SK-N-SH (cell line): ENCODE measurements around the gene DENND5B. TPM values are rescaled to one million over a fixed set of nuclear protein-coding genes. Genes with fewer than 3 reads are reported as not detected.

Source experiments
- CTCF ChIA-PET: fragments of 300-600, 350-600 bp; formaldehyde crosslinking; extraction: SDS; loops from one replicate; lab custom pipeline; 2021; lab: Yijun Ruan, JAX
- POLR2A ChIA-PET: fragments of 350-600 bp; sonication (Branson Sonifier 250); formaldehyde crosslinking; extraction: SDS; loops from one replicate; lab custom pipeline; 2020; ENCODE audit warnings: antibody characterized with exemption, inconsistent platforms; lab: Yijun Ruan, JAX
- DNase-seq: peaks from one replicate; pipeline ENCODE4 v3.0.0; 2012
- H2AFZ ChIP-seq: fragments of 200-600 bp; sonication (generic); 2 replicates; pipeline ENCODE4 v1.8.1; 2016; ENCODE audit warnings: antibody characterized with exemption, mild to moderate bottlenecking, low read depth
- H3F3A ChIP-seq: fragments of 200-600 bp; sonication (generic); replicated peaks from 2 replicates; pipeline ENCODE3; 2016; ENCODE audit warnings: antibody characterized with exemption, mild to moderate bottlenecking; ENCODE audit not compliant: insufficient read depth
- H3K27ac ChIP-seq, 2 experiments: fragments of 200-500 bp in 1 of 2; fragments of 200-600 bp in 1 of 2; sonication (Bioruptor generic) in 1 of 2; sonication (generic), shearing (Covaris generic) in 1 of 2; 2 replicates each; pipeline versions ENCODE4 v1.5.1 to v1.6.1; 2014 to 2016; ENCODE audit warnings: low read depth in 2 of 2, inconsistent platforms in 1 of 2, low read length in 1 of 2, mild to moderate bottlenecking in 1 of 2, mixed read lengths in 1 of 2
- H3K27me3 ChIP-seq: fragments of 200-600 bp; sonication (generic), shearing (Covaris generic); 2 replicates; pipeline ENCODE4 v1.6.1; 2016; ENCODE audit warnings: mixed run types; ENCODE audit not compliant: insufficient read depth
- H3K36me3 ChIP-seq, 2 experiments: fragments of 200-500 bp in 1 of 2; fragments of 200-600 bp in 1 of 2; sonication (Bioruptor generic) in 1 of 2; sonication (generic) in 1 of 2; replicated peaks in 1 of 2; 2 replicates each; pipeline versions ENCODE3 to v1.5.1; 2014 to 2016; ENCODE audit warnings: low read length in 1 of 2, mild to moderate bottlenecking in 1 of 2; ENCODE audit not compliant: insufficient read depth in 2 of 2, control insufficient read depth in 1 of 2
- H3K4me1 ChIP-seq, 2 experiments: fragments of 200-500 bp in 1 of 2; fragments of 200-600 bp in 1 of 2; sonication (Bioruptor generic) in 1 of 2; sonication (generic), shearing (Covaris generic) in 1 of 2; 2 replicates each; pipeline versions ENCODE4 v1.5.1 to v1.6.1; 2014 to 2016; ENCODE audit warnings: low read depth in 1 of 2, low read length in 1 of 2, mixed run types in 1 of 2; ENCODE audit not compliant: insufficient read depth in 2 of 2, control insufficient read depth in 1 of 2
- H3K4me2 ChIP-seq: fragments of 200-600 bp; sonication (generic), shearing (Covaris generic); 2 replicates; pipeline ENCODE4 v1.6.1; 2017; ENCODE audit warnings: mixed run types
- H3K4me3 ChIP-seq, 2 experiments: fragments of 200-500 bp in 1 of 2; fragments of 200-600 bp in 1 of 2; sonication (Bioruptor generic) in 1 of 2; sonication (generic), shearing (Covaris generic) in 1 of 2; 2 replicates each; pipeline versions ENCODE4 v1.5.1 to v1.8.1; 2014 to 2016; ENCODE audit warnings: low read depth in 2 of 2, inconsistent platforms in 1 of 2, low read length in 1 of 2, mild to moderate bottlenecking in 1 of 2, mixed read lengths in 1 of 2, moderate library complexity in 1 of 2
- H3K79me2 ChIP-seq: fragments of 200-600 bp; sonication (generic); 2 replicates; pipeline ENCODE4 v1.8.1; 2017; ENCODE audit warnings: mild to moderate bottlenecking; ENCODE audit not compliant: insufficient read depth
- H3K9ac ChIP-seq: fragments of 200-600 bp; sonication (generic); 2 replicates; pipeline ENCODE4 v1.6.1; 2017; ENCODE audit warnings: mixed run types
- H3K9me2 ChIP-seq: fragments of 200-600 bp; sonication (generic); 2 replicates; pipeline ENCODE4 v1.6.1; 2017; ENCODE audit warnings: mixed run types
- H3K9me3 ChIP-seq: fragments of 200-600 bp; sonication (generic); 2 replicates; pipeline ENCODE4 v1.6.1; 2017; ENCODE audit warnings: mixed run types, mild to moderate bottlenecking, moderate library complexity
- H4K20me1 ChIP-seq: fragments of 200-600 bp; sonication (generic); 2 replicates; pipeline ENCODE4 v1.6.1; 2017; ENCODE audit warnings: mild to moderate bottlenecking, mixed run types; ENCODE audit not compliant: insufficient read depth
- CHD2 ChIP-seq: fragments of 150-350 bp; IDR thresholded peaks from 2 replicates; pipeline ENCODE4 v1.6.1; 2018; ENCODE audit warnings: low read length; ENCODE audit not compliant: partially characterized antibody
- CTCF ChIP-seq: fragments of 200-600 bp; sonication (generic); IDR thresholded peaks from 2 replicates; pipeline ENCODE4 v1.6.1; 2017; ENCODE audit warnings: antibody characterized with exemption, mild to moderate bottlenecking, moderate library complexity
- ELF1 ChIP-seq: IDR thresholded peaks from 2 replicates; pipeline ENCODE4 v1.4.0; 2012
- EP300 ChIP-seq, 2 experiments: IDR thresholded peaks; 2 replicates each; pipeline versions ENCODE4 v1.4.0 to v1.6.1; 2012; ENCODE audit warnings: borderline replicate concordance in 1 of 2, low read depth in 1 of 2, low read length in 1 of 2
- EZH2phosphoT487 ChIP-seq: fragments of 200-600 bp; sonication (generic); IDR thresholded peaks from 2 replicates; pipeline ENCODE4 v1.6.1; 2017; ENCODE audit warnings: low read depth, mixed run types, mild to moderate bottlenecking, antibody characterized with exemption, moderate library complexity, borderline replicate concordance
- FOXJ3 ChIP-seq: sonication (generic); formaldehyde crosslinking; IDR thresholded peaks from 2 replicates; pipeline ENCODE4 v1.5.1; 2020; ENCODE audit warnings: mild to moderate bottlenecking, missing genetic modification reagents
- FOXM1 ChIP-seq: IDR thresholded peaks from 2 replicates; pipeline ENCODE4 v1.4.0; 2012; ENCODE audit warnings: low read depth, mild to moderate bottlenecking
- IRF3 ChIP-seq: fragments of 150-350 bp; IDR thresholded peaks from 2 replicates; pipeline ENCODE4 v1.6.1; 2016; ENCODE audit warnings: mild to moderate bottlenecking, low read depth, low read length
- JUND ChIP-seq: IDR thresholded peaks from 2 replicates; pipeline ENCODE4 v1.4.0; 2012
- NFIC ChIP-seq: IDR thresholded peaks from 2 replicates; pipeline ENCODE4 v1.4.0; 2012; ENCODE audit warnings: borderline replicate concordance
- NRF1 ChIP-seq: IDR thresholded peaks from 2 replicates; pipeline ENCODE4 v1.6.1; 2012; ENCODE audit warnings: low read depth, mild to moderate bottlenecking, low read length
- RAD21 ChIP-seq: IDR thresholded peaks from 2 replicates; pipeline ENCODE4 v1.6.1; 2012; ENCODE audit warnings: mild to moderate bottlenecking, low read length
- RFX5 ChIP-seq: IDR thresholded peaks from 2 replicates; pipeline ENCODE4 v1.6.1; 2012; ENCODE audit warnings: mild to moderate bottlenecking, improper control_type of control experiment, low read length
- RXRA ChIP-seq: IDR thresholded peaks from 2 replicates; pipeline ENCODE4 v1.4.0; 2012; ENCODE audit warnings: low read depth, mild to moderate bottlenecking, borderline replicate concordance
- SIN3A ChIP-seq: IDR thresholded peaks from 2 replicates; pipeline ENCODE4 v1.6.1; 2012; ENCODE audit warnings: low read depth, mild to moderate bottlenecking, low read length, moderate library complexity, borderline replicate concordance
- TAF1 ChIP-seq: IDR thresholded peaks from 2 replicates; pipeline ENCODE4 v1.6.1; 2012; ENCODE audit warnings: low read depth, mild to moderate bottlenecking, low read length, moderate library complexity, borderline replicate concordance
- TCF12 ChIP-seq: IDR thresholded peaks from 2 replicates; pipeline ENCODE4 v1.4.0; 2012
- TEAD4 ChIP-seq: IDR thresholded peaks from 2 replicates; pipeline ENCODE4 v1.4.0; 2012; ENCODE audit warnings: mild to moderate bottlenecking, borderline replicate concordance; ENCODE audit not compliant: insufficient read depth
- WGBS: methylation state at CpG from one replicate; pipeline ENCODE4 v1.1.6; 2017; ENCODE audit warnings: low lambda C conversion rate; 5-methylcytosine and 5-hydroxymethylcytosine counted together
- polyA plus RNA-seq, 3 experiments: library from polyadenylated mRNA; depleted of rRNA; stranded (reverse); fragments of >200 nt; gene quantifications; 2 replicates each; pipeline ENCODE4 v1.2.3, GENCODE V29; 2012
- TF ChIP-seq, protein P1 (sequence below): IDR thresholded peaks from 2 replicates; pipeline ENCODE4; 2012
- TF ChIP-seq, protein P2 (sequence below): IDR thresholded peaks from 2 replicates; pipeline ENCODE4 v1.4.0; 2012; ENCODE audit warnings: low read depth

DENND5B gene
- polyA plus RNA-seq, 1 of the 3 experiments (the other 2 are of a cell fraction) = 5.3 TPM

DNA sequence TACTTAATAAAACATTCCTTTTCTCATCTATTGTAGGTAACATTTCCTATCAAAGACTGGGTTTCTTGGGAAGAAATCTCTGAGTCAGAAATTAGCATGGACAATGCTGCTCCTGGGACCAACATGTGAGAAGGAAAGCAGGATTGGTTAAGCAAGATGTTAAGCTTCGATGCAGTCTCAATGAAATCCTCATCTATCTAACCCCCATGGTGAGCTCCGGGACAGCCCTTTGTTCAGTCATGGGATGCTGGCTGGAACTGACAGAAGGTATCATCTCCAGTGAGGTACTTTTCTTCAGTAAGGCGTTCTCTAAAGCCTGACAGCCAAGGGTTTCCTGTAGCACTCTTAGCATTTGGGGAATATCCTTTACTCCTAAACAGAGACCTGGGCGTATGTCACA is 182.2 kb downstream of the DENND5B start:
- H3K36me3 ChIP-seq = peaks cover 11 to 14% of the 10 kb centered on the region in 2 experiments
- no peaks in the 10 kb centered on the region for H3K4me1 ChIP-seq
- no peaks in the 10 kb centered on the region for H3K9me2 ChIP-seq
- H3K79me2 ChIP-seq = no peaks in the 10 kb centered on the region
- DNase-seq = no peak
- H3F3A ChIP-seq = no peaks in the 10 kb centered on the region
- ChIA-PET CTCF (no interaction called here), POLR2A (no interaction called here)
- no peak overlapping the region for H3K4me3 ChIP-seq
- no peak overlapping the region for H2AFZ ChIP-seq
- 95% methylated on average over 4 of the region's 4 CpGs for WGBS
- no peaks in the 10 kb centered on the region for H3K27me3 ChIP-seq
- H3K9me3 ChIP-seq = no peaks in the 10 kb centered on the region
- H3K27ac ChIP-seq = no peak overlapping the region
- TF ChIP-seq EZH2phosphoT487 (no peak), RFX5 (no peak), SIN3A (no peak), JUND (no peak), FOXJ3 (CRISPR knock-in tag) (no peak), RAD21 (no peak), TEAD4 (no peak), FOXM1 (no peak)
- TF ChIP-seq, protein P1, sequence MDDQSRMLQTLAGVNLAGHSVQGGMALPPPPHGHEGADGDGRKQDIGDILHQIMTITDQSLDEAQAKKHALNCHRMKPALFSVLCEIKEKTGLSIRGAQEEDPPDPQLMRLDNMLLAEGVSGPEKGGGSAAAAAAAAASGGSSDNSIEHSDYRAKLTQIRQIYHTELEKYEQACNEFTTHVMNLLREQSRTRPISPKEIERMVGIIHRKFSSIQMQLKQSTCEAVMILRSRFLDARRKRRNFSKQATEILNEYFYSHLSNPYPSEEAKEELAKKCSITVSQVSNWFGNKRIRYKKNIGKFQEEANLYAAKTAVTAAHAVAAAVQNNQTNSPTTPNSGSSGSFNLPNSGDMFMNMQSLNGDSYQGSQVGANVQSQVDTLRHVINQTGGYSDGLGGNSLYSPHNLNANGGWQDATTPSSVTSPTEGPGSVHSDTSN = no peak
- TF ChIP-seq, protein P2, sequence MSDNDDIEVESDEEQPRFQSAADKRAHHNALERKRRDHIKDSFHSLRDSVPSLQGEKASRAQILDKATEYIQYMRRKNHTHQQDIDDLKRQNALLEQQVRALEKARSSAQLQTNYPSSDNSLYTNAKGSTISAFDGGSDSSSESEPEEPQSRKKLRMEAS = no peak
- H3K4me2 ChIP-seq = no peak overlapping the region
- H4K20me1 ChIP-seq = no peaks in the 10 kb centered on the region
- H3K9ac ChIP-seq = no peak overlapping the region

GRCh38 chr12:31407562-31407961 is 183.4 kb downstream of the DENND5B start:
- ChIA-PET CTCF (interaction anchor here (0.6 kb wide), 1 partner anchor 304 kb away, joined by 3 read pairs; no protein-coding TSS in a partner anchor), POLR2A (no interaction called here)
- TF ChIP-seq SIN3A (no peak), CTCF (no peak), TCF12 (no peak), EP300 (IDR thresholded peaks at IDR 0.05; ENCODE audit: borderline replicate concordance in 1 of 2, low read depth in 1 of 2, low read length in 1 of 2) (no peak), NFIC (no peak), CHD2 (no peak), RXRA (no peak), ELF1 (no peak), FOXJ3 (CRISPR knock-in tag) (no peak), IRF3 (no peak), TAF1 (no peak), NRF1 (no peak)
- TF ChIP-seq, protein P2 = no peak
- Histone ChIP-seq H3K79me2 (no peaks in the 10 kb centered on the region), H3F3A (no peaks in the 10 kb centered on the region), H3K27me3 (no peaks in the 10 kb centered on the region), H3K27ac (no peak overlapping the region), H3K9me3 (no peaks in the 10 kb centered on the region), H3K4me2 (no peak overlapping the region), H2AFZ (no peak overlapping the region), H3K4me1 (no peaks in the 10 kb centered on the region), H4K20me1 (no peaks in the 10 kb centered on the region), H3K36me3 (peaks cover 3 to 6% of the 10 kb centered on the region in 2 experiments), H3K9ac (no peak overlapping the region), H3K9me2 (no peaks in the 10 kb centered on the region), H3K4me3 (no peak overlapping the region)
- 100% methylated on average over 1 of the region's 1 CpG for whole genome bisulfite sequencing
- no peak for DNase-seq
